K562 (cell line): ENCODE results near the gene PPM1G. TPM values are rescaled to one million over a fixed set of nuclear protein-coding genes. Genes with fewer than 3 reads are reported as not detected.

Experiments
- CBFA2T3 ChIP-seq: fragments of 450-650 bp; IDR thresholded peaks from 2 replicates; pipeline ENCODE4 v1.6.1; 2017
- CBX5 ChIP-seq: IDR thresholded peaks from 2 replicates; pipeline ENCODE4 v1.6.1; 2014; ENCODE audit warnings: low read depth, borderline replicate concordance
- CEBPB ChIP-seq: fragments of 450-650 bp; IDR thresholded peaks from 2 replicates; pipeline ENCODE4 v1.6.1; 2016; ENCODE audit warnings: missing genetic modification characterization, missing compliant biosample characterization
- CHAMP1 ChIP-seq: fragments of 450-650 bp; IDR thresholded peaks from 2 replicates; pipeline ENCODE4 v1.6.1; 2016; ENCODE audit warnings: mild to moderate bottlenecking
- ELK1 ChIP-seq: sonication (generic); formaldehyde crosslinking; IDR thresholded peaks from 2 replicates; pipeline ENCODE4 v1.8.1; 2022; ENCODE audit warnings: missing genetic modification reagents
- ESRRA ChIP-seq: fragments of 450-650 bp; IDR thresholded peaks from 2 replicates; pipeline ENCODE4 v1.6.1; 2014; ENCODE audit warnings: low read depth, mild to moderate bottlenecking, moderate library complexity, borderline replicate concordance
- FOXP1 ChIP-seq: sonication (generic); formaldehyde crosslinking; IDR thresholded peaks from 2 replicates; pipeline ENCODE4 v1.8.0; 2022; ENCODE audit warnings: mild to moderate bottlenecking, missing genetic modification reagents
- HDAC3 ChIP-seq: fragments of 450-650 bp; IDR thresholded peaks from 2 replicates; pipeline ENCODE4 v1.6.1; 2018; ENCODE audit warnings: borderline replicate concordance, mild to moderate bottlenecking, moderate library complexity; ENCODE audit not compliant: partially characterized antibody
- NFIC ChIP-seq: fragments of 450-650 bp; IDR thresholded peaks from 2 replicates; pipeline ENCODE4 v1.6.1; 2017; ENCODE audit warnings: mild to moderate bottlenecking, inconsistent platforms
- NKRF ChIP-seq: fragments of 450-650 bp; IDR thresholded peaks from 2 replicates; pipeline ENCODE4 v1.6.1; 2016; ENCODE audit warnings: borderline replicate concordance
- NONO ChIP-seq, 2 experiments: fragments of 200-400 bp in 1 of 2; fragments of 450-650 bp in 1 of 2; formaldehyde crosslinking in 1 of 2; IDR thresholded peaks; 2 replicates each; pipeline ENCODE4 v1.6.1; 2017; ENCODE audit warnings: low read depth in 2 of 2, mild to moderate bottlenecking in 2 of 2, moderate library complexity in 2 of 2, low read length in 1 of 2
- PTTG1 ChIP-seq: fragments of 450-650 bp; IDR thresholded peaks from 2 replicates; pipeline ENCODE4 v1.6.1; 2016; ENCODE audit warnings: low read depth, mild to moderate bottlenecking, missing genetic modification characterization, missing compliant biosample characterization
- SMARCA5 ChIP-seq: fragments of 450-650 bp; IDR thresholded peaks from 2 replicates; pipeline ENCODE4 v1.6.1; 2016
- SPI1 ChIP-seq: IDR thresholded peaks from 2 replicates; pipeline ENCODE4 v1.6.1; 2011; ENCODE audit warnings: low read depth, low read length, control low read depth, borderline replicate concordance
- SREBF1 ChIP-seq: fragments of 150-350 bp; IDR thresholded peaks from 2 replicates; pipeline ENCODE4 v1.6.1; 2014; ENCODE audit warnings: antibody characterized with exemption, low read depth, low read length, borderline replicate concordance
- TCF7L2 ChIP-seq: fragments of 150-350 bp; IDR thresholded peaks from 2 replicates; pipeline ENCODE4 v1.6.1; 2016; ENCODE audit warnings: low read depth, mild to moderate bottlenecking, low read length, moderate library complexity
- USF2 ChIP-seq: sonication (generic); formaldehyde crosslinking; IDR thresholded peaks from 2 replicates; pipeline ENCODE4 v1.5.0; 2020; ENCODE audit warnings: missing genetic modification reagents
- XRCC3 ChIP-seq: fragments of 450-650 bp; IDR thresholded peaks from 2 replicates; pipeline ENCODE4 v1.6.1; 2017; ENCODE audit warnings: mild to moderate bottlenecking, moderate library complexity
- ZC3H11A ChIP-seq: IDR thresholded peaks from 2 replicates; pipeline ENCODE4 v1.6.1; 2012; ENCODE audit warnings: low read depth, low read length, improper control_type of control experiment
- ZNF143 ChIP-seq: sonication (generic); formaldehyde crosslinking; IDR thresholded peaks from 2 replicates; pipeline ENCODE4 v1.9.0; 2022; ENCODE audit warnings: mild to moderate bottlenecking, missing genetic modification reagents
- ZNF217 ChIP-seq: sonication (generic); formaldehyde crosslinking; IDR thresholded peaks from 2 replicates; pipeline ENCODE4 v1.8.0; 2022; ENCODE audit warnings: mild to moderate bottlenecking, missing genetic modification reagents
- ZNF316 ChIP-seq: fragments of 450-650 bp; IDR thresholded peaks from 2 replicates; pipeline ENCODE4 v1.6.1; 2016
- ZNF408 ChIP-seq: fragments of 250-450 bp; sonication (Bioruptor Pico); IDR thresholded peaks from 2 replicates; pipeline ENCODE4 v1.4.0; 2020; ENCODE audit warnings: low read depth, mild to moderate bottlenecking, moderate library complexity
- ZNF589 ChIP-seq: fragments of 200-800 bp; sonication (Bioruptor generic); IDR thresholded peaks from 2 replicates; pipeline ENCODE4 v1.6.1; 2016; ENCODE audit warnings: low read depth, missing genetic modification characterization, missing compliant biosample characterization
- ZNF695 ChIP-seq: fragments of 450-650 bp; formaldehyde crosslinking; IDR thresholded peaks from 2 replicates; pipeline ENCODE4 v1.4.0; 2020; ENCODE audit warnings: mild to moderate bottlenecking, moderate library complexity
- ZNF75A ChIP-seq: fragments of 450-650 bp; formaldehyde crosslinking; IDR thresholded peaks from 2 replicates; pipeline ENCODE4 v1.4.0; 2020; ENCODE audit warnings: mild to moderate bottlenecking
- polyA plus RNA-seq, 8 experiments: library from polyadenylated mRNA; depleted of rRNA in 4 of 8; stranded (reverse) in 5 of 8; unstranded in 3 of 8; fragments of >200 nt; fragmentation: Nextera tagmentation in 2 of 8; fragmentation: Illumina TruSeq in 1 of 8; extraction: Ambion mirVana in 2 of 8; extraction: Trizol in 1 of 8; gene quantifications; 2 replicates each; pipeline versions ENCODE4 v1.2.1 to v1.2.3, GENCODE V29; 2011 to 2014; ENCODE audit warnings: inconsistent platforms in 1 of 8, missing spikeins in 1 of 8
- total RNA-seq, 7 experiments: library from RNA; depleted of rRNA in 6 of 7; stranded (reverse); fragments of >200 nt in 6 of 7; fragmentation: Illumina TruSeq in 2 of 7; extraction: Trizol in 2 of 7; gene quantifications; 2 replicates each; pipeline versions ENCODE4 v1.2.1 to v1.2.3, GENCODE V29; 2011 to 2021; ENCODE audit warnings: low replicate concordance in 1 of 7

PPM1G gene
- total and polyA plus RNA-seq, 9 of the 15 experiments (the other 6 are each of a cell fraction or from before 2014, with no cell fraction given), result 61.7 to 230 (median 153) TPM

GRCh38 chr2:27428978-27429541 lies 19.7 kb upstream of the PPM1G start (continued):
- TF ChIP-seq NONO (IDR thresholded peaks at IDR 0.05; ENCODE audit: low read depth in 2 of 2, low read length in 1 of 2), result no peak
- TF ChIP-seq XRCC3, result no peak
- no peak for TF ChIP-seq ZNF75A (CRISPR knock-in tag)
- TF ChIP-seq CBX5, result no peak
- TF ChIP-seq ZNF217 (CRISPR knock-in tag), result no peak
- TF ChIP-seq ESRRA, result no peak
- no peak for TF ChIP-seq FOXP1 (CRISPR knock-in tag)
- no peak for TF ChIP-seq ZNF316
- no peak for TF ChIP-seq ELK1 (CRISPR knock-in tag)
- TF ChIP-seq ZNF408 (CRISPR knock-in tag), result no peak
- no peak for TF ChIP-seq ZC3H11A
- TF ChIP-seq SPI1, result no peak
- peak; percentile 63 for TF ChIP-seq TCF7L2
- TF ChIP-seq ZNF589 (CRISPR knock-in tag), result no peak
- TF ChIP-seq SREBF1, result no peak
- TF ChIP-seq ZNF143 (CRISPR knock-in tag), result no peak
- TF ChIP-seq USF2 (CRISPR knock-in tag), result no peak
- no peak for TF ChIP-seq ZNF695 (CRISPR knock-in tag)
- TF ChIP-seq NKRF, result peak; percentile 43; the same call in 1 of the 2 replicates
- TF ChIP-seq NFIC, result 0 out of 2 replicates have a peak, but pooled peaks have one; percentile 4
- no peak for TF ChIP-seq SMARCA5
- no peak for TF ChIP-seq HDAC3
- TF ChIP-seq CEBPB (tag), result no peak
- TF ChIP-seq CBFA2T3, result no peak
- no peak for TF ChIP-seq CHAMP1
- TF ChIP-seq PTTG1 (tag), result no peak
